ENCODE measurements around the gene TCP11L1.
"Not testable (repeated sequence)": the region's sequence is repeated elsewhere in the genome, so short reads cannot be mapped to it uniquely, and the experiment has no call there.

TCP11L1 gene

GRCh38 chr11:33029218-33029617, 10.2 kb upstream of the TCP11L1 start:
- in situ Hi-C loops (cut with MboI; ENCODE audit: low sequenced_read_pairs), result not testable (repeated sequence)

- in situ Hi-C loops (cut with MboI; ENCODE audit: low sequenced_read_pairs), result no loop called here
These were observed 5.9 kb upstream of the TCP11L1 start for GRCh38 chr11:33033493-33033892.

GRCh38 chr11:33035011-33035410, 4.4 kb upstream of the TCP11L1 start:
- in situ Hi-C loops (cut with MboI; ENCODE audit: low sequenced_read_pairs), result no loop called here

- in situ Hi-C loops (cut with MboI; ENCODE audit: low sequenced_read_pairs), result no loop called here
These were observed 875 bp downstream of the TCP11L1 start for GRCh38 chr11:33040033-33040861.

GRCh38 chr11:33040862-33041453, 1.6 kb downstream of the TCP11L1 start:
- in situ Hi-C loops (cut with MboI; ENCODE audit: low sequenced_read_pairs), result no loop called here

GRCh38 chr11:33043221-33043830, 4.0 kb downstream of the TCP11L1 start:
- in situ Hi-C loops (cut with MboI; ENCODE audit: low sequenced_read_pairs), result no loop called here

- in situ Hi-C loops (cut with MboI; ENCODE audit: low sequenced_read_pairs), result no loop called here
These were observed 4.9 kb downstream of the TCP11L1 start for GRCh38 chr11:33044285-33044756.

- in situ Hi-C loops (cut with MboI; ENCODE audit: low sequenced_read_pairs), result no loop called here
These were observed 6.3 kb downstream of the TCP11L1 start for GRCh38 chr11:33045551-33046255.

- in situ Hi-C loops (cut with MboI; ENCODE audit: low sequenced_read_pairs), result not testable (repeated sequence)
These were observed 9.3 kb downstream of the TCP11L1 start for GRCh38 chr11:33048701-33049100.

- in situ Hi-C loops (cut with MboI; ENCODE audit: low sequenced_read_pairs), result not testable (repeated sequence)
These were observed 10.4 kb downstream of the TCP11L1 start for GRCh38 chr11:33049565-33050408.

- in situ Hi-C loops (cut with MboI; ENCODE audit: low sequenced_read_pairs), result no loop called here
These were observed 12.9 kb downstream of the TCP11L1 start for GRCh38 chr11:33052231-33052630.

- in situ Hi-C loops (cut with MboI; ENCODE audit: low sequenced_read_pairs), result no loop called here
These were observed 16.0 kb downstream of the TCP11L1 start for GRCh38 chr11:33055375-33055774.

- in situ Hi-C loops (cut with MboI; ENCODE audit: low sequenced_read_pairs), result no loop called here
These were observed 17.9 kb downstream of the TCP11L1 start for GRCh38 chr11:33057284-33057683.

- in situ Hi-C loops (cut with MboI; ENCODE audit: low sequenced_read_pairs), result loop anchor here (10.0 kb wide), 1 partner anchor 95 kb away; no protein-coding TSS in a partner anchor
These were observed 20.1 kb downstream of the TCP11L1 start for GRCh38 chr11:33059331-33060007.

- in situ Hi-C loops (cut with MboI; ENCODE audit: low sequenced_read_pairs), result loop anchor here (10.0 kb wide), 1 partner anchor 95 kb away; no protein-coding TSS in a partner anchor
These were observed 20.9 kb downstream of the TCP11L1 start for GRCh38 chr11:33060271-33060670.

GRCh38 chr11:33062137-33062536, 22.8 kb downstream of the TCP11L1 start:
- in situ Hi-C loops (cut with MboI; ENCODE audit: low sequenced_read_pairs), result loop anchor here (10.0 kb wide), 1 partner anchor 97 kb away; no protein-coding TSS in a partner anchor

- in situ Hi-C loops (cut with MboI; ENCODE audit: low sequenced_read_pairs), result loop anchor here (10.0 kb wide), 1 partner anchor 99 kb away; no protein-coding TSS in a partner anchor
These were observed 24.0 kb downstream of the TCP11L1 start for GRCh38 chr11:33063326-33063881.

- in situ Hi-C loops (cut with MboI; ENCODE audit: low sequenced_read_pairs), result loop anchor here (10.0 kb wide), 1 partner anchor 99 kb away; no protein-coding TSS in a partner anchor
These were observed 24.9 kb downstream of the TCP11L1 start for GRCh38 chr11:33064033-33064825.

Measured in HL-60/S4 (cell line).